ENCODE data around the gene OSBPL5. TPM values are rescaled to one million over a fixed set of nuclear protein-coding genes. Genes with fewer than 3 reads are reported as not detected.

Gene OSBPL5
- polyA plus RNA-seq, 2 of the 4 experiments (the other 2 are of a cell fraction) = 1.6 to 4.6 TPM

- TF ChIP-seq CBX2 (IDR thresholded peaks at IDR 0.05; ENCODE audit: borderline replicate concordance, low read depth) (no peak), SREBF2 (IDR thresholded peaks at IDR 0.05) (no peak), NR3C1 (IDR thresholded peaks at IDR 0.05) (no peak), ESRRA (IDR thresholded peaks at IDR 0.05; ENCODE audit: borderline replicate concordance, low read length) (no peak), REST (IDR thresholded peaks at IDR 0.05) (no peak), JUN (IDR thresholded peaks at IDR 0.05) (no peak), KDM5A (IDR thresholded peaks at IDR 0.05) (no peak), RAD21 (conservative IDR thresholded peaks at IDR 0.05 in 1 of 2, IDR thresholded peaks at IDR 0.05 in 1 of 2) (no peak), CEBPB (IDR thresholded peaks at IDR 0.05) (no peak), CHD2 (IDR thresholded peaks at IDR 0.05; ENCODE audit: low read length, partially characterized antibody) (no peak), RARB (CRISPR knock-in tag; IDR thresholded peaks at IDR 0.05) (no peak), POLR2AphosphoS2 (conservative IDR thresholded peaks at IDR 0.05; ENCODE audit: low read length) (no peak), PHF8 (IDR thresholded peaks at IDR 0.05; ENCODE audit: borderline replicate concordance, low read depth) (no peak), EP300 (IDR thresholded peaks at IDR 0.05) (no peak), TP53 (CRISPR knock-in tag; IDR thresholded peaks at IDR 0.05) (no peak), RFX5 (IDR thresholded peaks at IDR 0.05) (no peak), JUNB (IDR thresholded peaks at IDR 0.05) (no peak)
- TF ChIP-seq, protein P1, sequence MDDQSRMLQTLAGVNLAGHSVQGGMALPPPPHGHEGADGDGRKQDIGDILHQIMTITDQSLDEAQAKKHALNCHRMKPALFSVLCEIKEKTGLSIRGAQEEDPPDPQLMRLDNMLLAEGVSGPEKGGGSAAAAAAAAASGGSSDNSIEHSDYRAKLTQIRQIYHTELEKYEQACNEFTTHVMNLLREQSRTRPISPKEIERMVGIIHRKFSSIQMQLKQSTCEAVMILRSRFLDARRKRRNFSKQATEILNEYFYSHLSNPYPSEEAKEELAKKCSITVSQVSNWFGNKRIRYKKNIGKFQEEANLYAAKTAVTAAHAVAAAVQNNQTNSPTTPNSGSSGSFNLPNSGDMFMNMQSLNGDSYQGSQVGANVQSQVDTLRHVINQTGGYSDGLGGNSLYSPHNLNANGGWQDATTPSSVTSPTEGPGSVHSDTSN (IDR thresholded peaks at IDR 0.05) = no peak
- ATAC-seq (no peak), DNase-seq (ENCODE audit: low read depth in 1 of 2, low spot score in 1 of 2) (no peak), FAIRE-seq (no peak)
- Histone ChIP-seq H3K4me2 (no peak overlapping the region), H3K4me3 (no peak overlapping the region), H3K4me1 (no peaks in the 10 kb centered on the region; the same call in 2 of the 3 replicates), H3K9me3 (peaks cover 6% of the 10 kb centered on the region; the same call in 2 of the 3 replicates), H3K27ac (no peak overlapping the region)
- POLR2A ChIA-PET = no interaction called here
- 11% methylated on average over 6 of the region's 8 CpGs for WGBS (ENCODE audit: missing lambda C conversion rate)
- CTCF ChIA-PET = interaction anchor here (0.5 to 1.9 kb wide), 7 partner anchors 9 to 277 kb away, joined by 3 to 5 read pairs (median 3); no protein-coding TSS in a partner anchor
Observed at GRCh38 chr11:3207526-3208189, 42.5 kb upstream of the OSBPL5 start.

DNA sequence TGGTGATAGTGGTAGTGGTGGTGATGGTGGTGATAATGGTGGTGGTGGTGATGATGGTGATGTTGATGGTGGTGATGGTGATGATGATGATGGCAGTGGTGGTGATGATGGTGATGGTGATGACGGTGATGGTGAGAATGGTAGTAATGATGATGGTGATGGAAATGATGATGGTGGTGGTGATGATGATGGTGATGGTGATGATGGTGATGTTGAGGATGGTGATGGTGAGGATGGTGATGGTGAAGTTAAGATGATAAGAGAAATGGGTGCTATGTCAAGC, 41.8 kb upstream of the OSBPL5 start:
- POLR2A ChIA-PET = no interaction called here

More for the DNA sequence above, 41.8 kb upstream of the OSBPL5 start:
- FAIRE-seq (peak; percentile 7), DNase-seq (ENCODE audit: low read depth in 1 of 2, low spot score in 1 of 2) (no peak), ATAC-seq (no peak)
- Histone ChIP-seq H3K4me3 (no peak overlapping the region), H3K27ac (no peak overlapping the region), H3K4me2 (no peak overlapping the region), H3K9me3 (peaks cover 6% of the 10 kb centered on the region; the same call in 2 of the 3 replicates), H3K4me1 (no peaks in the 10 kb centered on the region; the same call in 2 of the 3 replicates)
- TF ChIP-seq, protein P2, sequence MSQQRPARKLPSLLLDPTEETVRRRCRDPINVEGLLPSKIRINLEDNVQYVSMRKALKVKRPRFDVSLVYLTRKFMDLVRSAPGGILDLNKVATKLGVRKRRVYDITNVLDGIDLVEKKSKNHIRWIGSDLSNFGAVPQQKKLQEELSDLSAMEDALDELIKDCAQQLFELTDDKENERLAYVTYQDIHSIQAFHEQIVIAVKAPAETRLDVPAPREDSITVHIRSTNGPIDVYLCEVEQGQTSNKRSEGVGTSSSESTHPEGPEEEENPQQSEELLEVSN (IDR thresholded peaks at IDR 0.05; ENCODE audit: borderline replicate concordance, low read depth) = no peak
- TF ChIP-seq RAD21 (conservative IDR thresholded peaks at IDR 0.05 in 1 of 2, IDR thresholded peaks at IDR 0.05 in 1 of 2) (no peak), BHLHE40 (IDR thresholded peaks at IDR 0.05; ENCODE audit: low read depth, low read length) (no peak), HES2 (IDR thresholded peaks at IDR 0.05) (no peak), NPAS2 (CRISPR knock-in tag; IDR thresholded peaks at IDR 0.05; ENCODE audit: borderline replicate concordance) (no peak), MYC (IDR thresholded peaks at IDR 0.05; ENCODE audit: borderline replicate concordance, low read length) (no peak), POLR2AphosphoS2 (conservative IDR thresholded peaks at IDR 0.05; ENCODE audit: low read length) (no peak), KDM5A (IDR thresholded peaks at IDR 0.05) (no peak), KDM1A (IDR thresholded peaks at IDR 0.05; ENCODE audit: low read depth) (no peak), HOXB13 (CRISPR knock-in tag; IDR thresholded peaks at IDR 0.05; ENCODE audit: low read depth) (no peak), SMC3 (IDR thresholded peaks at IDR 0.05) (no peak), CBX2 (IDR thresholded peaks at IDR 0.05; ENCODE audit: borderline replicate concordance, low read depth) (no peak)
- TF ChIP-seq, protein P3, sequence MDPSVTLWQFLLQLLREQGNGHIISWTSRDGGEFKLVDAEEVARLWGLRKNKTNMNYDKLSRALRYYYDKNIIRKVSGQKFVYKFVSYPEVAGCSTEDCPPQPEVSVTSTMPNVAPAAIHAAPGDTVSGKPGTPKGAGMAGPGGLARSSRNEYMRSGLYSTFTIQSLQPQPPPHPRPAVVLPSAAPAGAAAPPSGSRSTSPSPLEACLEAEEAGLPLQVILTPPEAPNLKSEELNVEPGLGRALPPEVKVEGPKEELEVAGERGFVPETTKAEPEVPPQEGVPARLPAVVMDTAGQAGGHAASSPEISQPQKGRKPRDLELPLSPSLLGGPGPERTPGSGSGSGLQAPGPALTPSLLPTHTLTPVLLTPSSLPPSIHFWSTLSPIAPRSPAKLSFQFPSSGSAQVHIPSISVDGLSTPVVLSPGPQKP (IDR thresholded peaks at IDR 0.05; ENCODE audit: low read depth, low read length) = no peak
- CTCF ChIA-PET = interaction anchor here (1.2 to 1.3 kb wide), 2 partner anchors 9 to 202 kb away, joined by 3 to 5 read pairs; no protein-coding TSS in a partner anchor
- WGBS (ENCODE audit: missing lambda C conversion rate) = 88% methylated on average over 1 of the region's 1 CpG
